Spinal cord (tissue), 10 donors: Measurements from ENCODE around the gene SHISA6. TPM values are rescaled to one million over a fixed set of nuclear protein-coding genes. Genes with fewer than 3 reads are reported as not detected.

Source experiments
- DNase-seq, 6 donors: peaks; one replicate each; pipeline versions ENCODE4 v3.0.0 to v3.0.0-alpha.2; 2013 to 2015; ENCODE audit warnings: low spot score in 6 of 6, low read depth in 4 of 6
- H3K27ac ChIP-seq: one replicate; pipeline ENCODE4 v1.5.1; 2013; ENCODE audit warnings: low read depth, low read length, control low read depth
- H3K27me3 ChIP-seq: one replicate; pipeline ENCODE4 v1.6.1; 2013; ENCODE audit warnings: low read length; ENCODE audit not compliant: control insufficient read depth, insufficient read depth
- H3K36me3 ChIP-seq: one replicate; pipeline ENCODE4 v1.6.1; 2013; ENCODE audit warnings: low read length; ENCODE audit not compliant: control insufficient read depth, insufficient read depth
- H3K4me1 ChIP-seq: one replicate; pipeline ENCODE4 v1.6.1; 2013; ENCODE audit warnings: low read length; ENCODE audit not compliant: control insufficient read depth, insufficient read depth
- H3K4me3 ChIP-seq: one replicate; pipeline ENCODE4 v1.5.1; 2013; ENCODE audit warnings: low read depth, low read length, control low read depth
- H3K9me3 ChIP-seq: one replicate; pipeline ENCODE4 v1.6.1; 2013; ENCODE audit warnings: low read length; ENCODE audit not compliant: control insufficient read depth, insufficient read depth
- WGBS: methylation state at CpG from one replicate; pipeline ENCODE4 v1.1.5; 2013; ENCODE audit warnings: missing lambda C conversion rate; ENCODE audit not compliant: insufficient coverage; 5-methylcytosine and 5-hydroxymethylcytosine counted together
- polyA plus RNA-seq, 2 donors: library from polyadenylated mRNA; unstranded; fragments of 120-200 nt; gene quantifications; one replicate each; pipeline ENCODE4 v1.2.1, GENCODE V29; 2013; ENCODE audit not compliant: insufficient read length in 2 of 2
- total RNA-seq, 2 donors: library from RNA; depleted of rRNA in 1 of 2; stranded (reverse); fragments of 120-200 nt in 1 of 2; fragments of >200 nt in 1 of 2; gene quantifications; one replicate each; pipeline versions ENCODE4 v1.2.3 to v1.2.4, GENCODE V29; 2013 to 2014
- donor health status: healthy.

Gene SHISA6
- total and polyA plus RNA-seq, 4 donors: 15.5 to 104 (median 44.3) TPM

DNA sequence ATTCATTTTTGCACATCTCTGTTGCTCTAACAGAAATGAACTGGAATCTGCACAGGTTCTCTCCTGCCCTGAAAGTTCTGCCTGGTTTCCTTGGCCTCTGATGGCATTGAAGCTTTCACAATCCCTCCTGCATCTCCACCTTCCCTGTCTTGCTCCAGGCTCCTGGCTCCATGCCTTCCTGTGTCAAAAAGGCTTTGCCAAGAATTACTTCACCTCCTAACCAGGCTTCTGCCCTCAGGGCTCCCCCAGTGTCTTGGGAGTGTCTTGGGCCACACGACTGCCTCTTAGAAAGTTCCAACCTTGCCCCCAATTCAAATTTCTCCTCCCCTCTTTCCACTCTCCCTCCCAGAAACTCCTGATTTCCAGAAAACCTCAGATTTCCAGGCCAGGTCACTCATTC, 320.3 kb downstream of the SHISA6 start:
- no peaks in the 10 kb centered on the region for H3K9me3 ChIP-seq
- no peaks in the 10 kb centered on the region for H3K4me1 ChIP-seq
- WGBS: 67% methylated on average over 1 of the region's 1 CpG
- no peak for DNase-seq
- no peaks in the 10 kb centered on the region for H3K27me3 ChIP-seq
- no peak overlapping the region for H3K27ac ChIP-seq
- H3K4me3 ChIP-seq: no peak overlapping the region
- peaks cover 31% of the 10 kb centered on the region for H3K36me3 ChIP-seq

GRCh38 chr17:11561702-11562101, 320.7 kb downstream of the SHISA6 start:
- no peaks in the 10 kb centered on the region for H3K27me3 ChIP-seq
- no peak overlapping the region for H3K4me3 ChIP-seq
- 100% methylated on average over 2 of the region's 2 CpGs for WGBS
- H3K27ac ChIP-seq: no peak overlapping the region
- H3K9me3 ChIP-seq: no peaks in the 10 kb centered on the region
- peaks cover 27% of the 10 kb centered on the region for H3K36me3 ChIP-seq
- H3K4me1 ChIP-seq: no peaks in the 10 kb centered on the region
- no peak for DNase-seq

GRCh38 chr17:11564589-11565380, 323.8 kb downstream of the SHISA6 start:
- 17% methylated on average over 1 of the region's 3 CpGs for WGBS
- Histone ChIP-seq H3K4me3 (no peak overlapping the region), H3K9me3 (no peaks in the 10 kb centered on the region), H3K4me1 (no peaks in the 10 kb centered on the region), H3K36me3 (peaks cover 4% of the 10 kb centered on the region), H3K27ac (peak overlapping the region; percentile 61), H3K27me3 (no peaks in the 10 kb centered on the region)
- peak; percentile 53 to 86 (median 64) for DNase-seq

DNA sequence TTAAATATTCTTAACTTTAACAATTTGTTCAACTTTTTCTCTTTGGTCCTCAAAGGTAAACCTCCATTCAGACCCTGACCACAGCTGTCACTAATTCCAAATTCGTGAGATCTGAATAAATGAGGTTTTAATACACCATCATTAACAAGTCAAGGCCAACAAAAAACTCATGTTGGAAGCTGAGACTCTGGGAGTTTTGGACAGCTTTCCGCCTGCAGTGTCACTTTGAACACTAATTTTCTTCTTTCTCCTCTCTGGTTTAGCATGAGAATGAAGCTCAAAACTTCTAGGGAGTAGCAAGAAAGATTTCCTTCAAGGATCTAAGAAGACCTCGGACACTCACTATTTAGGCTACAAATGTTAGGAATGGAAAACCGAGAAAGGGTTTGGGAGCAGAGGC, 324.6 kb downstream of the SHISA6 start:
- DNase-seq: peak in 2 of 6 donors; percentile 28 to 51
- no peaks in the 10 kb centered on the region for H3K9me3 ChIP-seq
- H3K27ac ChIP-seq: no peak overlapping the region
- H3K36me3 ChIP-seq: no peaks in the 10 kb centered on the region
- no peaks in the 10 kb centered on the region for H3K4me1 ChIP-seq
- no peak overlapping the region for H3K4me3 ChIP-seq
- 0% methylated on average over 1 of the region's 4 CpGs for WGBS
- no peaks in the 10 kb centered on the region for H3K27me3 ChIP-seq

- no peak for DNase-seq
These were observed 338.0 kb downstream of the SHISA6 start for GRCh38 chr17:11578998-11579397.

DNA sequence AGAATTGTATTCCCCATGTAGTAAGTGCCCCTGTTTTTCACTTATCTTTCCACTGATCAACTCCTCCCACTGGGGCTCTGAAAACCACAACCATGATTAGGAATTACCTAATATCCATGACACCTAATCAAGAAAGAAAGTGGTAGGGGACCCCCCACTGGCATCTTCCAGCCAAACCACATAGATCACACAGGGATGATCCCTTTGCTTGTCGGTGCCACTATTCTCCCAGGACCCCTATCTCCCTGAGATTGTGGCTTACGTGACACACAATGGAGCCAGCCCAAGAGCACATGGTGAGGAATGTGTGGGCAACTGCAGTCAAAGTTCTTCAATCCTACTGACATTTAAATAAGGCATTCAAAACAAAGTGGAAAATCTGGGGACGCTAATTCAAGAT, 339.7 kb downstream of the SHISA6 start:
- Histone ChIP-seq H3K27me3 (no peaks in the 10 kb centered on the region), H3K36me3 (peaks cover 4% of the 10 kb centered on the region), H3K27ac (no peak overlapping the region), H3K9me3 (no peaks in the 10 kb centered on the region), H3K4me3 (no peak overlapping the region), H3K4me1 (no peaks in the 10 kb centered on the region)
- no peak for DNase-seq
- WGBS: 70% methylated on average over 2 of the region's 3 CpGs

More at GRCh38 chr17:11578998-11579397, 338.0 kb downstream of the SHISA6 start:
- Histone ChIP-seq H3K36me3 (peaks cover 4% of the 10 kb centered on the region), H3K9me3 (no peaks in the 10 kb centered on the region), H3K4me3 (no peak overlapping the region), H3K27ac (no peak overlapping the region), H3K4me1 (no peaks in the 10 kb centered on the region), H3K27me3 (no peaks in the 10 kb centered on the region)
- WGBS: 67% methylated on average over 1 of the region's 3 CpGs

DNA sequence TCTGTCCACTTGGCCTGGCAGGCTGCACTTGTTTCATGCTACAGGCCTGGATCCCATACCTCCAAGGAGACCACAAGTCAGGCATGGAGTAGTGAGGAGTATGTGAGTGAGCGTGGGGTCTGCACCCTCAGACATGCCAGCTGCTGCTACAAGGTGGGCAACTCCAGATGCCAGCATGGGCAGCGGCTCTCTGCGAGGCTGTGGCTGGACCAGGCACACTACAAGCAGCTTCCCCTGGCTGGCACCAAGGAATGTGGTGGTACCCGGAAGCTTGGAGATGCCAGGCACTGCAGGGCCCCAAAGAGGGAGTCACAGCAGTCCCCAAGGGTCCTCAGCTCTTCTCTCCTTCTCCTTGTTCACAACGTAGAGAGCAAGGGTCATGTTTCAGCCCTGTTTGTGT, 341.2 kb downstream of the SHISA6 start:
- Histone ChIP-seq H3K4me3 (no peak overlapping the region), H3K9me3 (no peaks in the 10 kb centered on the region)
- 99% methylated on average over 4 of the region's 5 CpGs for WGBS

DNA sequence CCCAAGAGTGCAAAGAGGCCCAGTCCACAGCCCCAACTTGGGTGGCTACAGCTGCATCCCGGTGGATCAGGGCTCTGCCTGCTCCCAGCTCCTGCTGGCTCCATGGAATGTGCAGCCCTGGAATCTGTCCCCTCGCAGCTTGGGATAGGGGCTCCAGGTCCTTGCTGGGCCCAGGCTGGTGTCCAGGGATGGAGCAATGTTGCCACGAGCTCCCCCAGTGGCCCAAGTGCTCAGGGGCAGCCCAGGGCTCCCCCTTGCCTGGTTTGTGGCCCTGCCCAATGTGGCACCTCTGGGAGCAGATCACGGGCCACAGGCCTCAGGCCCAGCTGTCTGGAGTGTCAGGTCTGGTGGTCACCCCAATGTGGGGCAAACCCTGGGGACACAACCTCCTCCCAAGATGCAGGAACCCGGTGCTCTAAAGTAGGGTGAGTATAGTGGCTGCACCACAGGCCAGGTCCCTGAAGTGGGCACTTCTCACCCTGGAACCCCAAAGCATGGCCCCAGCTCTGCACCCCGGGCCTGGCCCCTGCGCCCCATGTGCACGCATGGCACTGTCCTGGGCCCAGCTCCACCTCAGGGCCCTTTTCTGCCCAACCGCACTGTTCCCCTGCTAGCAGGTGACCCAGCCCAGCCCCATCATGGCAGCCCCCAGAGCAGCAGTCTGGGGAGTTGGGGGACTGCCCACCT, 342.4 kb downstream of the SHISA6 start:
- Histone ChIP-seq H3K9me3 (no peaks in the 10 kb centered on the region), H3K4me1 (no peaks in the 10 kb centered on the region), H3K27ac (no peak overlapping the region), H3K4me3 (no peak overlapping the region), H3K36me3 (peaks cover 4% of the 10 kb centered on the region), H3K27me3 (no peaks in the 10 kb centered on the region)
- DNase-seq: no peak
- 82% methylated on average over 8 of the region's 9 CpGs for WGBS

More for the DNA sequence above, 341.2 kb downstream of the SHISA6 start:
- H3K4me1 ChIP-seq: no peaks in the 10 kb centered on the region
- DNase-seq: no peak
- peaks cover 4% of the 10 kb centered on the region for H3K36me3 ChIP-seq
- no peak overlapping the region for H3K27ac ChIP-seq
- no peaks in the 10 kb centered on the region for H3K27me3 ChIP-seq

GRCh38 chr17:11589716-11590115, 348.7 kb downstream of the SHISA6 start:
- no peaks in the 10 kb centered on the region for H3K4me1 ChIP-seq
- WGBS: 91% methylated on average over 2 of the region's 3 CpGs

More at GRCh38 chr17:11589716-11590115, 348.7 kb downstream of the SHISA6 start:
- no peak overlapping the region for H3K27ac ChIP-seq
- H3K36me3 ChIP-seq: no peaks in the 10 kb centered on the region
- H3K4me3 ChIP-seq: no peak overlapping the region
- no peak for DNase-seq
- H3K9me3 ChIP-seq: no peaks in the 10 kb centered on the region
- H3K27me3 ChIP-seq: no peaks in the 10 kb centered on the region
